ENCODE results near the gene TBC1D22A. TPM values are rescaled to one million over a fixed set of nuclear protein-coding genes. Genes with fewer than 3 reads are reported as not detected.

The TBC1D22A gene
- total RNA-seq, 2 experiments from 2014 or later: 22.3 to 43.9 TPM

DNA sequence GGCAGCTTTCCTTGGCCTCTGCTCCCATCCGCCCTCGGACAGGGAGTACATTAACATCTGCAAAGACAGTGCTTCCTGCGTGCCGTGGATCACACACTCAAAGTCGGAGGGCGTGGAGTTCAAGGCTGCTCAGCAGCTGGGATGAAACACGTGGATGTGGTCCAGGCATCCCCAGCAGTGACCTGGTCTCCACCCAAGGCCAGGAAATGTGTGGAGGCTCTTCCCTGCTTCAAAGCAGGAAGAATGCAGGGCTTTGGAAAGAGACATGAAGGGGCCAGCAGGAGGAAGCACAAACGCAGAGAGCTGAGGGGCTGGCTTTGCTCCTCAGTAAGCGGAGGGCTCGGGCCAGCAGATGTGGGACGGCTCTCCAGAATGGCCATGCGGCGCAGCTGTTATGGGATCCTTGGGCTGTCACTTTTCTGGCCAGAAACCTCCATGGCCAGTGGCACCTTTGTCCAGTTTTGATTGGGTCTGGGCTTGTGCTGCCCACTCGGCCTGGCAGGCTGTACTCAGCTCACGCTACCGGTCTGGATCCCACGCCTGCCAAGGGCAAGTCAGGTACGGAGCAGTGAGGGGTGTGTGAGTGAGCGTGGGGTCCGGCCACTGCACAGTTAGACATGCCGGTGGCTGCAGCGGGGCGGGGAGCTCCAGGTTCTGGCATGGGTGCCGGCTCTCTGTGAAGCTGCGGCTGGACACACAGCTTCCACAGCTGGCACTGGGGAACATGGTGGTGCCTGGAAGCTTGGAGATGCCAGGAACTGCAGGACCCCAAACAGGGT, 438.0 kb downstream of the TBC1D22A start:
- BruUV-seq (replicated peaks): no TSS peak
- H3K27ac ChIP-seq (ENCODE audit: low read depth, low read length, poor library complexity, severe bottlenecking): no peak overlapping the region
- no peak overlapping the region for H3K4me2 ChIP-seq (ENCODE audit: low read length)
- POLR2A ChIA-PET: interaction anchor here (0.6 kb wide), 1 partner anchor 1666 kb away, joined by 3 read pairs; no protein-coding TSS in a partner anchor
- H4K20me1 ChIP-seq (ENCODE audit: insufficient read depth, low read length): no peaks in the 10 kb centered on the region
- no peaks in the 10 kb centered on the region for H3K4me1 ChIP-seq (ENCODE audit: insufficient read depth, low read length, poor library complexity, severe bottlenecking)
- CTCF ChIA-PET (ENCODE audit: unreplicated experiment): no interaction called here
- no peaks in the 10 kb centered on the region for H3K9me2 ChIP-seq (ENCODE audit: insufficient read depth, low read length)
- H3K36me3 ChIP-seq (ENCODE audit: insufficient read depth, low read length): no peaks in the 10 kb centered on the region
- no peaks in the 10 kb centered on the region for H3K79me2 ChIP-seq (ENCODE audit: insufficient read depth, low read depth, low read length)
- no peaks in the 10 kb centered on the region for H3K9me3 ChIP-seq (ENCODE audit: low read length)
- H3K4me3 ChIP-seq (ENCODE audit: low read depth, low read length, poor library complexity, severe bottlenecking): no peak overlapping the region
- no peak for TF ChIP-seq EZH2phosphoT487 (IDR thresholded peaks at IDR 0.05; ENCODE audit: borderline replicate concordance, low read depth, low read length)
- TF ChIP-seq, protein P1, sequence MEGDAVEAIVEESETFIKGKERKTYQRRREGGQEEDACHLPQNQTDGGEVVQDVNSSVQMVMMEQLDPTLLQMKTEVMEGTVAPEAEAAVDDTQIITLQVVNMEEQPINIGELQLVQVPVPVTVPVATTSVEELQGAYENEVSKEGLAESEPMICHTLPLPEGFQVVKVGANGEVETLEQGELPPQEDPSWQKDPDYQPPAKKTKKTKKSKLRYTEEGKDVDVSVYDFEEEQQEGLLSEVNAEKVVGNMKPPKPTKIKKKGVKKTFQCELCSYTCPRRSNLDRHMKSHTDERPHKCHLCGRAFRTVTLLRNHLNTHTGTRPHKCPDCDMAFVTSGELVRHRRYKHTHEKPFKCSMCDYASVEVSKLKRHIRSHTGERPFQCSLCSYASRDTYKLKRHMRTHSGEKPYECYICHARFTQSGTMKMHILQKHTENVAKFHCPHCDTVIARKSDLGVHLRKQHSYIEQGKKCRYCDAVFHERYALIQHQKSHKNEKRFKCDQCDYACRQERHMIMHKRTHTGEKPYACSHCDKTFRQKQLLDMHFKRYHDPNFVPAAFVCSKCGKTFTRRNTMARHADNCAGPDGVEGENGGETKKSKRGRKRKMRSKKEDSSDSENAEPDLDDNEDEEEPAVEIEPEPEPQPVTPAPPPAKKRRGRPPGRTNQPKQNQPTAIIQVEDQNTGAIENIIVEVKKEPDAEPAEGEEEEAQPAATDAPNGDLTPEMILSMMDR (conservative IDR thresholded peaks at IDR 0.05; ENCODE audit: low read length): no peak
- no peak overlapping the region for H2AFZ ChIP-seq (ENCODE audit: low read length)
- no peak for DNase-seq (ENCODE audit: low spot score)
- intact Hi-C loops (cut with micrococcal nuclease; ENCODE audit: unreplicated experiment): no loop called here

DNA sequence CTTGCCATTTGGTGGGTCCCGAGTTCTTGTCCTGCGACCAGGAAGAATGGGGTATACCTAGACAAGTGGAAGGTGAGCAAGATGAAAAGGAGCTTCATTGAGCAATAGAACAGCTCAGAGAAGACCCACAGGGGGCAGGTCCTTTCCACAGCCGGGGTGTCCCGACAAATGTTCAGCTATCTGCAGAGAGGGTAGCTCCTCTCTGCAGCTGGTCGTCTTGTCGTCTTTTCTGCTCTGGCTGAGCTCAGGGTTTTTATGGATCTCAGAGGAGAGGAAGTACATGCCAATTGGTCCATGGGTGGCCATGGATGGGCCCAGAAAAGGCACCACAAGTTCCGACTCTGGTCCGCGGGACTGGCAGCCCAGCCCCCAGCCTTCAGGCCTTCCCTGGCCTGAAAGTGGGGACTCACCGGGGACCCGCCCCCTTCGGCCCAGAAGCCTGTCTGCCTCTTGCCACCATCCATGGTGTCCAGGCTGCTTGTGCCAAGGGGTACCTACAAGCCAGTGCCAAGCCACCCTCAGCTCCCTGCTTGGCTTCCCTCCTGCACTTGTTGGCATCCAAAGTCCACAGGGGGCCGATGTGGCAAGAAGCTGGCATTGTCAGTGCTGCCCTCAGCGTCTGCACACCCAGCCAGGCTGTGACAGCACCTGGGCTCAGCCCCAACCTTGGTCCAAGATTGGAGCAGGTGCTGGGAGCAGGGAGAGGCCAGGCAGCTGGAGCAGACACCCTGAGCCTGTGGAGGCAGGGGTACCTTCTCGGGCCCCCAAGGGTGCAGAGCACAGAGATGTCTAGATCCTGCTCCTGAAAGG, 438.9 kb downstream of the TBC1D22A start:
- intact Hi-C loops (cut with micrococcal nuclease; ENCODE audit: unreplicated experiment): no loop called here

More for the DNA sequence above, 438.9 kb downstream of the TBC1D22A start:
- Histone ChIP-seq H4K20me1 (ENCODE audit: insufficient read depth, low read length) (no peaks in the 10 kb centered on the region), H3K9me3 (ENCODE audit: low read length) (no peaks in the 10 kb centered on the region), H3K27ac (ENCODE audit: low read depth, low read length, poor library complexity, severe bottlenecking) (no peak overlapping the region), H3K4me2 (ENCODE audit: low read length) (no peak overlapping the region), H3K4me3 (ENCODE audit: low read depth, low read length, poor library complexity, severe bottlenecking) (no peak overlapping the region), H2AFZ (ENCODE audit: low read length) (no peak overlapping the region), H3K9me2 (ENCODE audit: insufficient read depth, low read length) (no peaks in the 10 kb centered on the region), H3K36me3 (ENCODE audit: insufficient read depth, low read length) (no peaks in the 10 kb centered on the region), H3K4me1 (ENCODE audit: insufficient read depth, low read length, poor library complexity, severe bottlenecking) (no peaks in the 10 kb centered on the region), H3K79me2 (ENCODE audit: insufficient read depth, low read depth, low read length) (no peaks in the 10 kb centered on the region)
- ChIA-PET CTCF (ENCODE audit: unreplicated experiment) (no interaction called here), POLR2A (interaction anchor here (0.6 kb wide), 1 partner anchor 1665 kb away, joined by 3 read pairs; no protein-coding TSS in a partner anchor)
- BruUV-seq (replicated peaks): no TSS peak
- DNase-seq (ENCODE audit: low spot score): no peak
- TF ChIP-seq, protein P1 (conservative IDR thresholded peaks at IDR 0.05; ENCODE audit: low read length): no peak
- TF ChIP-seq EZH2phosphoT487 (IDR thresholded peaks at IDR 0.05; ENCODE audit: borderline replicate concordance, low read depth, low read length): no peak

Data from OCI-LY7 (cell line).